Tibial nerve (tissue), 4 donors: ENCODE results near the gene IMPA2. TPM values are rescaled to one million over a fixed set of nuclear protein-coding genes. Genes with fewer than 3 reads are reported as not detected.

Experiments used
- DNase-seq, 2 donors: peaks; one replicate each; pipeline ENCODE4 v3.0.0-alpha.2; 2019; ENCODE audit warnings: low spot score in 2 of 2
- H3K27ac ChIP-seq, 4 donors: fragments of 200-600 bp; sonication (generic) in 3 of 4; one replicate each; pipeline ENCODE4 v1.5.1; 2017 to 2019; ENCODE audit warnings: mild to moderate bottlenecking in 1 of 4
- H3K27me3 ChIP-seq, 2 donors: fragments of 200-600 bp; sonication (generic) in 1 of 2; one replicate each; pipeline versions ENCODE4 v1.5.1 to v1.6.0; 2017 to 2019
- H3K36me3 ChIP-seq, 3 donors: fragments of 200-600 bp; sonication (generic); one replicate each; pipeline ENCODE4 v1.5.1; 2018 to 2019
- H3K4me1 ChIP-seq, 4 donors: fragments of 200-600 bp; sonication (generic) in 3 of 4; one replicate each; pipeline ENCODE4 v1.5.1; 2017 to 2019
- H3K4me3 ChIP-seq, 4 donors: fragments of 200-600 bp; sonication (generic) in 3 of 4; one replicate each; pipeline ENCODE4 v1.5.1; 2017 to 2019; ENCODE audit warnings: mild to moderate bottlenecking in 1 of 4, moderate library complexity in 1 of 4
- H3K9me3 ChIP-seq, 4 donors: fragments of 200-600 bp; sonication (generic) in 3 of 4; one replicate each; pipeline ENCODE4 v1.5.1; 2017 to 2019
- CTCF ChIP-seq, 5 experiments: fragments of 200-600 bp in 3 of 5; fragments of 450-650 bp in 2 of 5; sonication (generic) in 3 of 5; IDR thresholded peaks; one replicate each; pipeline ENCODE4 v1.5.1; 2016 to 2019; ENCODE audit warnings: antibody characterized with exemption in 5 of 5, mild to moderate bottlenecking in 3 of 5, moderate library complexity in 2 of 5
- EP300 ChIP-seq, 2 donors: sonication (generic); formaldehyde crosslinking; IDR thresholded peaks; one replicate each; pipeline ENCODE4 v1.6.1; 2017; ENCODE audit warnings: antibody characterized with exemption in 2 of 2, mild to moderate bottlenecking in 1 of 2
- POLR2A ChIP-seq, 2 donors: fragments of 450-650 bp; IDR thresholded peaks; one replicate each; pipeline ENCODE4 v1.6.1; 2017; ENCODE audit warnings: antibody characterized with exemption in 2 of 2, mild to moderate bottlenecking in 2 of 2, moderate library complexity in 2 of 2
- WGBS, 2 donors: methylation state at CpG; one replicate each; pipeline ENCODE4 v1.1.5; 2018; 5-methylcytosine and 5-hydroxymethylcytosine counted together
- total RNA-seq, 4 donors: library from RNA; depleted of rRNA; stranded (reverse); fragments of >200 nt; gene quantifications; one replicate each; pipeline ENCODE4 v1.1.0, GENCODE V29; 2016

Gene IMPA2
- total RNA-seq, 4 donors from 2014 or later = 12.7 to 62.4 (median 36.2) TPM

- Histone ChIP-seq H3K4me3 (no peak overlapping the region), H3K4me1 (peaks cover 0 to 30% (median 26%) of the 10 kb centered on the region in 4 donors), H3K9me3 (no peaks in the 10 kb centered on the region), H3K27me3 (no peaks in the 10 kb centered on the region), H3K36me3 (peaks cover 0 to 31% (median 0%) of the 10 kb centered on the region in 3 donors), H3K27ac (peak overlapping the region in 1 of 4 donors; percentile 25)
- DNase-seq = no peak
- 87 to 89% methylated on average over 9 of the region's 9 CpGs for WGBS, 2 donors
- no peak for TF ChIP-seq EP300 (IDR thresholded peaks at IDR 0.05)
- TF ChIP-seq CTCF (IDR thresholded peaks at IDR 0.05) = no peak
- TF ChIP-seq POLR2A (IDR thresholded peaks at IDR 0.05) = no peak
These were observed 16.2 kb downstream of the IMPA2 start for GRCh38 chr18:11997466-11997865.

- WGBS, 2 donors = 48 to 54% methylated on average over 5 of the region's 5 CpGs
- H3K27me3 ChIP-seq = no peaks in the 10 kb centered on the region
- no peak for DNase-seq
- H3K4me3 ChIP-seq = no peak overlapping the region
- TF ChIP-seq CTCF (IDR thresholded peaks at IDR 0.05) (no peak), EP300 (IDR thresholded peaks at IDR 0.05) (no peak), POLR2A (IDR thresholded peaks at IDR 0.05) (no peak)
- H3K27ac ChIP-seq = no peak overlapping the region
- H3K36me3 ChIP-seq = peaks cover 0 to 36% (median 0%) of the 10 kb centered on the region in 3 donors
- peaks cover 0 to 30% (median 26%) of the 10 kb centered on the region in 4 donors for H3K4me1 ChIP-seq
- no peaks in the 10 kb centered on the region for H3K9me3 ChIP-seq
These were observed 16.9 kb downstream of the IMPA2 start for GRCh38 chr18:11998193-11998592.

- no peaks in the 10 kb centered on the region for H3K9me3 ChIP-seq
- no peak overlapping the region for H3K4me3 ChIP-seq
- no peak for TF ChIP-seq POLR2A (IDR thresholded peaks at IDR 0.05)
- H3K36me3 ChIP-seq = peaks cover 0 to 36% (median 0%) of the 10 kb centered on the region in 3 donors
- peaks cover 0 to 28% (median 22%) of the 10 kb centered on the region in 4 donors for H3K4me1 ChIP-seq
- no peak for DNase-seq
- 39 to 63% methylated on average over 7 of the region's 7 CpGs for WGBS, 2 donors
- no peaks in the 10 kb centered on the region for H3K27me3 ChIP-seq
- no peak overlapping the region for H3K27ac ChIP-seq
These were observed 18.1 kb downstream of the IMPA2 start for GRCh38 chr18:11999429-11999828.

- Histone ChIP-seq H3K4me3 (no peak overlapping the region), H3K4me1 (peaks cover 0 to 21% (median 14%) of the 10 kb centered on the region in 4 donors), H3K36me3 (peaks cover 0 to 36% (median 0%) of the 10 kb centered on the region in 3 donors), H3K9me3 (no peaks in the 10 kb centered on the region), H3K27me3 (no peaks in the 10 kb centered on the region), H3K27ac (no peak overlapping the region)
- TF ChIP-seq POLR2A (IDR thresholded peaks at IDR 0.05) (no peak), CTCF (IDR thresholded peaks at IDR 0.05) (no peak), EP300 (IDR thresholded peaks at IDR 0.05) (no peak)
- no peak for DNase-seq
- 92 to 93% methylated on average over 5 of the region's 5 CpGs for WGBS, 2 donors
These were observed 18.9 kb downstream of the IMPA2 start for GRCh38 chr18:12000072-12000659.

- Histone ChIP-seq H3K9me3 (no peaks in the 10 kb centered on the region), H3K36me3 (peaks cover 0 to 41% (median 0%) of the 10 kb centered on the region in 3 donors), H3K4me3 (no peak overlapping the region), H3K27ac (no peak overlapping the region), H3K27me3 (no peaks in the 10 kb centered on the region), H3K4me1 (peaks cover 0 to 13% (median 4%) of the 10 kb centered on the region in 4 donors)
- WGBS, 2 donors = 95% methylated on average over 5 of the region's 5 CpGs
- no peak for TF ChIP-seq EP300 (IDR thresholded peaks at IDR 0.05)
- TF ChIP-seq POLR2A (IDR thresholded peaks at IDR 0.05) = no peak
- TF ChIP-seq CTCF (IDR thresholded peaks at IDR 0.05) = no peak
- no peak for DNase-seq
These were observed 20.1 kb downstream of the IMPA2 start for GRCh38 chr18:12001421-12001820.
